ENCODE results near the gene DNAH7.

DNA sequence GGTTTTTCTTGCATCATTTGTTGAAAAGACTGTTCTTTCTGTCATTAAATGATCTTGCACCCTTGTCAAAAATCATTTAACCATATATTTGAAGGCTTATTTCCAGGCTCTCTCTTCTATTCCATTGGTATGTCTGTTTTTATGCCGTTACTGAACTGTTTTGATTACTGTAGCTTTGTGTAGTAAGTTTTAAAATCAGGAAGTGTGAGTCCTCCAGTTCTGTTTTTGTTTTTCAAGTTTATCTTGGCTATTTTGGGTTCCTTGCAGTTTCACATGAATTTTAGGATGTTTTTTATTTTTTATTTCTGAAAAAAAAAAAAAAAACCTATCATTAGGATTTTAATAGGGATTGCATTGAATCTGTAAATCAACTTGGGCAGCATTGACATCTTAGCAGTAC is 372.6 kb downstream of the DNAH7 start:
- TF ChIP-seq, protein P1, sequence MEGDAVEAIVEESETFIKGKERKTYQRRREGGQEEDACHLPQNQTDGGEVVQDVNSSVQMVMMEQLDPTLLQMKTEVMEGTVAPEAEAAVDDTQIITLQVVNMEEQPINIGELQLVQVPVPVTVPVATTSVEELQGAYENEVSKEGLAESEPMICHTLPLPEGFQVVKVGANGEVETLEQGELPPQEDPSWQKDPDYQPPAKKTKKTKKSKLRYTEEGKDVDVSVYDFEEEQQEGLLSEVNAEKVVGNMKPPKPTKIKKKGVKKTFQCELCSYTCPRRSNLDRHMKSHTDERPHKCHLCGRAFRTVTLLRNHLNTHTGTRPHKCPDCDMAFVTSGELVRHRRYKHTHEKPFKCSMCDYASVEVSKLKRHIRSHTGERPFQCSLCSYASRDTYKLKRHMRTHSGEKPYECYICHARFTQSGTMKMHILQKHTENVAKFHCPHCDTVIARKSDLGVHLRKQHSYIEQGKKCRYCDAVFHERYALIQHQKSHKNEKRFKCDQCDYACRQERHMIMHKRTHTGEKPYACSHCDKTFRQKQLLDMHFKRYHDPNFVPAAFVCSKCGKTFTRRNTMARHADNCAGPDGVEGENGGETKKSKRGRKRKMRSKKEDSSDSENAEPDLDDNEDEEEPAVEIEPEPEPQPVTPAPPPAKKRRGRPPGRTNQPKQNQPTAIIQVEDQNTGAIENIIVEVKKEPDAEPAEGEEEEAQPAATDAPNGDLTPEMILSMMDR (IDR thresholded peaks at IDR 0.05): no peak
- TF ChIP-seq EZH2 (IDR thresholded peaks at IDR 0.05; ENCODE audit: borderline replicate concordance, insufficient read depth, low read depth, low read length, poor library complexity, severe bottlenecking): no peak
